Measurements from ENCODE around the gene SND1.

The SND1 gene

DNA sequence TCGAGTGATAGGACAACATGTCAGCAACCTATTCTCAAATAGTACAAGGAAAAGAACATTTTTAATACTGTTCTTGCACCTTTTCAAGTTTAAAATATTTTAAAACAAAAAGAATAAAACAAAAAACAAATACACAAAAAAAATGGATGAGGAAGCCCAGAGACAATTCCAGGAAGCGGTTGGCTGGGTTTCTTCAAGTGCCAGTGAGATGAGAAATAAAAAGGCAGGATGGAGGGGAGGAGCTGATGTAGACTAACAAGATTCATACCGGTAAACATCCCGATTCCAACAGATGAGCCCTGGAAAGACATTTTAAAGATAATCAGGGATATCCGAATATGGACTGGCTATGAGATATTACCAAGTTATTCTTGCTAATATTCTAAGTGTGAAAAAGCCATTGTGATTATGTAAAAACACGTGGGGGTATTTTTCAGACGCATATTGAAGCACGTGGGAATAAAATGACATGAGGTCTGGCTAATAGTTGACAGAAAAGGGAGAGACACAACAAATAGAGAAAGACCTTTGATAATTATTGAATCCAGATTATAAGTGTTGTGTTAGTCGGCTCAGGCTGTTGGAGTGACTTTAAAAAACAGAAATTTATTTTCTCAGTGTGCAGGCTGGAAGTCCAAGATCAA, 480.6 kb downstream of the SND1 start:
- no peak for DNase-seq

DNA sequence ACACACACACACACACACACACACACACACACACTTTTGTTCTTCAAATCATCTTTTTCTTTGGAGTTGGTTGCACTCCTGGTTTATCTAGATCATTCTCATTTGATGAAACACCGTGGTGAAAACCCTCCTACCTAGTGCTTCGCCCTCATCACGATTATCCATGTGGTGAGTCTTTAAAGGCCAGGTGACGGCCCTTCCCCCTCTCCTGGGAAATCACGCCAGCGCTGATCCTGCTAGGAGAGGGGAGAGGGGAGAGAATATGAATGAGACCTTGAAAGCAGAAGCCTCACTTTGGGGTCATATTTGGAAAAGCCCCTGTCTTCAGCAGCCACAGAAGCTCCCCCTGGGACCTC, 483.1 kb downstream of the SND1 start:
- DNase-seq, result no peak

DNA sequence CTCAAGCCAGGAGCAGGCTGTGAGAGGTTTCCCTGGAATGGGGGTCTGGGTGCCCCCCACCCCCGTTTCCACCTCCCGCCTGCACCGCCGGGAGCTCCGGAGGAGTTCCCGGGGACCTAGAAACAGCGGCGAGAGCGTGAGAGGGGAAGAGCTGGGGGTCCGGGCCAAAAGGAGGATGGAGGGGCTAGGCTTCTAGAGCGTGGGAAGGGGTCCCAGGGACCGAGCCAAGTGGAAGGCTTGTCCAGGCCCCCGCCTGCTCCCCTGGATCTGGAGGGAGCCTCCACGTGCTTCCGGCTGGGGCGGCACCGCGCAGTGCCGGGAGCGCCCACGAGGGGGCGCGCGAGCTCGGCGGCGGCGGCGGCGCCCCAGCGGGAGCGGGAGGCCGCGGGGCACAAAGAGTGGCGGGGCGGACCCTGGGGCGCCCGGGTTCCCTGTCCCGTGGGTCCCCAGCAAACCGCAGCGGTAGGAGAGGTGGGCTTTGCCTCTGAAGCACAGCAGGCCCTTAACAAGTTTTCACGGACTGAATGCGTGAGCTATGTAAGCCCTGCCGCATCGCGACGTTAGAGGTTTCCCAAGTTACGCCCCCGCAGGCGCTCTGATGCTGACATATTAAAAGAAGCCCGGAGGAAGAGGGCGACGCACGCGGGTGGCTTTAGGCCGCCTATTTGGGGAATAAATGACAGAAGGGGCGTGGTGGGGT, 483.7 kb downstream of the SND1 start:
- DNase-seq, result peak; percentile 15

DNA sequence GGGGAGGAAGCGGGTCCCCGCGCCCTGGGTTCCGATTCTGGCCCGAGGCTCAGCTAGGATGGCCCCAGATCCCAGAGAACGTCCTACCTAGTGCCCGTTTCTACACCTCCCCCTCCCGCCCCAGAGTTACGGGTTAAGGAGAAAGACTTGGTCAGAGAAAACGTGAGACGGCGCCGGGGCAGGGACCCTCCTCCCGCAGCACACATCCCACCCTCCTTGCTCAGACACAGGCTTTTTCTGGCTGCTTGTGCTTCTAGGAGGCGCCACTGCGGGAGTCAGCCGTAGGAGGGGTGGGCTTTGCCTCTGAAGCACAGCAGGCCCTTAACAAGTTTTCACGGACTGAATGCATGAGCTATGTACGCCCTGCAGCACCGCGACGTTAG, 484.2 kb downstream of the SND1 start:
- no peak for DNase-seq

DNA sequence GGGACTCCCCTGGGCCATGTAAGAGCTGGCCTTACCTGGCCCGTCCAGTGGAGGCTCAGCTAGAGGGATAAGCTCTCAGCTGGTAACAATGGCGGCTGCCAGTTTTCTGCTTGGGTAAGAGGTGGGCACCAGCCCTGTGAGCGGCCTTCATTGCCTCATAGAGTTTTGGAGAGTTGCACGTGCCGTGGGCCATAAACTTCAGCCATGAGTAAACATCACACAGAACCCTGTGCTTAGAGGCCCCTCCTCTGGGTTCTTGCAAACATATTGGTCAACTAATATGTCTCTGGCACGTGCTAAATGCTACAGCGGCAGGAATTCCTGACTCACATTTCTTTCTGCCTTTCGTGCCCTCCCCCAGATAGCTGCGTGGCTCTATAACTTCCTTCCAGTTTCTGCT, 485.2 kb downstream of the SND1 start:
- DNase-seq, result no peak

DNA sequence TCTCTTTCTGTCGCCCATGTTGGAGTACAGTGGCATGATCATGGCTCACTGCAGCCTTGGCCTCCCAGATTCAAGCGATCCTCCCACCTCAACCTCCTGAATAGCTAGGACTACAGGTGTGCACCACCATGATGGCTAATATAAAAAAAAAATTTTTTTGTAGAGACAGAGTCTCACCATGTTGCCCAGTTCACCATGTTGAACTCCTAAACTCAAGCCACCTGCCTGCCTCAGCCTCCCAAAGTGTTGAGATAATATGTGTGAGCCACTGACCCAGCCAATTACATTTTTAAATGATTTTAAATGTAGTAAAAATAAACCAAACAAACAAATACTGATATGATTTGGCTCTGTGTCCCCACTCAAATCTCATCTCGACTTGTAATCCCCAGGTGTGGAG, 487.4 kb downstream of the SND1 start:
- no peak for DNase-seq

DNA sequence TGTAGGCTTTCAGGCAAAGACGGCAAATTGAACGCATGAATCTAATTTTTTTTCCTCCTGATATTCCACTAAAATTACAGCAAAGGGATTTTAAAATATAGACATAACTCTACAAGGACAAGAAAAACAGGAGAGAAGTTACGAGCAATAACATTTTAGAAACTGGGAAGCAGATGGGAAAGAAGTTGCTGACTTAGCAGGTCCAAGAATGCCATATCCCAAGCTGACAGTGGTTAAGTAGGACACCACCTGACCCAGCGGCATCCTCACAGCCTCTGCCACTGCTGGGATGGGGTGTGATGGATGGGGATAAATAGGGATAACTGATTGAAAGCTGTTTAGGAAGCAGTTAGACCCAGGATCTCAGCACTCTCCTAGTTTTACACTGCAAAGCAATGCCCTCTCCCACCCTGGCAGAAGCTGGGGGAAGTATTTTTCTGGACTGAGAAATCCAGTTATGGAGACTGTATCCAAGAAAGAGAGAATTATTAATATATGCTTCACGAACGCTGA, 489.7 kb downstream of the SND1 start:
- no peak for DNase-seq

All from GOT3 (cell line).